H1 (cell line): ENCODE data around the gene ESYT2. TPM values are rescaled to one million over a fixed set of nuclear protein-coding genes. Genes with fewer than 3 reads are reported as not detected.

Source experiments
- CREB1 ChIP-seq: IDR thresholded peaks from 2 replicates; pipeline ENCODE4 v1.6.1; 2012; ENCODE audit warnings: inconsistent platforms
- POU5F1 ChIP-seq: IDR thresholded peaks from 2 replicates; pipeline ENCODE4 v1.6.1; 2011; ENCODE audit warnings: low read depth, mild to moderate bottlenecking, low read length, moderate library complexity
- TAF1 ChIP-seq: IDR thresholded peaks from 2 replicates; pipeline ENCODE4 v1.6.1; 2011; ENCODE audit warnings: mild to moderate bottlenecking, low read depth, low read length
- ZNF274 ChIP-seq: IDR thresholded peaks from 2 replicates; pipeline ENCODE4 v1.7.0; 2012; ENCODE audit warnings: low read length, borderline replicate concordance; ENCODE audit errors: extremely low read depth
- polyA plus RNA-seq, 7 experiments: library from polyadenylated mRNA; depleted of rRNA in 3 of 7; stranded (reverse) in 5 of 7; unstranded in 2 of 7; fragments of >200 nt in 5 of 7; fragments of 200-250 nt in 2 of 7; gene quantifications; 1 replicate in 5 of 7; 2 replicates in 1 of 7; 4 replicates in 1 of 7; pipeline versions ENCODE4 v1.2.1 to v1.2.3, GENCODE V29; 2011 to 2013; ENCODE audit warnings: missing spikeins in 2 of 7, mixed read lengths in 2 of 7
- total RNA-seq: library from RNA; stranded (reverse); fragmentation: NEBNext Ultra II Directional; extraction: Animal tissue kit (Norgen Biotek cat#: 25700); gene quantifications from 2 replicates; pipeline ENCODE4 v1.2.1, GENCODE V29; 2021

Gene ESYT2
- total and polyA plus RNA-seq, 2 of the 8 experiments (the other 6 are each of a cell fraction or from before 2014, with no cell fraction given) = 27.0 to 37.5 TPM

GRCh38 chr7:158864833-158865232 is 35.5 kb upstream of the ESYT2 start (continued):
- TF ChIP-seq ZNF274 (no peak), CREB1 (no peak), POU5F1 (no peak), TAF1 (no peak)
